Left kidney (tissue), 2 donors: Measurements from ENCODE around the gene PPARD. TPM values are rescaled to one million over a fixed set of nuclear protein-coding genes. Genes with fewer than 3 reads are reported as not detected.
"Not testable (repeated sequence)": the region's sequence is repeated elsewhere in the genome, so short reads cannot be mapped to it uniquely, and the experiment has no call there.

ENCODE experiments used
- DNase-seq: peaks from one replicate; pipeline ENCODE4 v3.0.0-alpha.2; 2013
- polyA plus RNA-seq: library from polyadenylated mRNA; unstranded; fragments of 120-200 nt; gene quantifications from one replicate; pipeline ENCODE4 v1.2.1, GENCODE V29; 2013; ENCODE audit not compliant: insufficient read length

PPARD gene
- polyA plus RNA-seq, 1 donor: 21.1 TPM

DNA sequence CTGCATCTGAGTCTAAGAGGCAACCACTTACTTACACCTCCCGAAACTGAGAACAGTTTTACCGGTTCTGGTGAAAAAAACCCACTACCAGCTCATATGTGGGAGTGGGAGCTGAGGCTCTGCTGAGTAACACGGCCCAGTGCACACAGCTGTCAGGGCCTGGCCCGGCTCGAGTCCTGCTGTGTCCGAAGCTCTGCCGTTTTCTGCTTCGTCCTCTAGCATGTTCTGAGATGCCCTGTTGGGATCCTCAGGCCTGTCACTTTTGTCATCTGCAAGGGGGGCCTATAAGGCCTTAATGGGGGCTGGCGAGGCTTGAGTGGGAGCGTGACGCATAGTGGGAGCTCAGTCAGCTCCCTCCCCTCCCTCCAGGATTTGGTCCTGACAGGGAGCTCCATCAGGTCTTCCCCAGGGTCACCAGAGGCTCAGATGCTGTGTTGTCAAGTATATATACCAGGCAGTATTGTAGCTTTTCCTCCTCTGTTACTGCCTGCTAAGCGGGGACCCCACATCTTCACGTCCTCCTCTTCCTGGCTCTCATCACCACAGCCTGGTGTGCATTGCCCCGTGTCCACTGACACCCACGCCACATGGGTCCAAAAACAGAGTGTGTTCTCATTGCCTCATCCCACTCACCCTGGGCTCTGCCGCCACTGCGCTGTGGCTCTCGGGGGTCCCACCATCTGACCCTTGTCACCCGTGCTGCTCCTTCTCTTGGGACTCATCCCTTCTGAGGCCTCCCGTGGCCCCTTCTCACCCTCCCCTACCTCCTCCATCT lies 64.5 kb downstream of the PPARD start:
- no peak for DNase-seq

DNA sequence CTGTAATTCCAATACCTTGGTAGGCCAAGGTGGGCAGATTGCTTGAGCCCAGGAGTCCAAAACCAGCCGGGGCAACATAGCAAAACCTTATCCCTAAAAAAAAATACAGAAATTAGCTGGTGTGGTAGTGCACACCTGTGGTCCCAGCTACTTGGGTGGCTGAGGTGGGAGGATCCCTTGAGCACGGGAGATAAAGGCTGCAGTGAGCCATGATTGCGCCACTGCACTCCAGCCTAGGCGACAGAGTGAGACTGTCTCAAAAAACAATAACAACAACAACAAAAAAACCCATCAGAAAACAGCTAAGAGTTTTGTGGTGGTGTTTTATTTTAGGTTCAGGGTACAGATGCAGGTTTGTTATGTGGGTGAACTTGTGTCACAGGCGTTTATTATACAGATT lies 66.9 kb downstream of the PPARD start:
- DNase-seq: no peak

DNA sequence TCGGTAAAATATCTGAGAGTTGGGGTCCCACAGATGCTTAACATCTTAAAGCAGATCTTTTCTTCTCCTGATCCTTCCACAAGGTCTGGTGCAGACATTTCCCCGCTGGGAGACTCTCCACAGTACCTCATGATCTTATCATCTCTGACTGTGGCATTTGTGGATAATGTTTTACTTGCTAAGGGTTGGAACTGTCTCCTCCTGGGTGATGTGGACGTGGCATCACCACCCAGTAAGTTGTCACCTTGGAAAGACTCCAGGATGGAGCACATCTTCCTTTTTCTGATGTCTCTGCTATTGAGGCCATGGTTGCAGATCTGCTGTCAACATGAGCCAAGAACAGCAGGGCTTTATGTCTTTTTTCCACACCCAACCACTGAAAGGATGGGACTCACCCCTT lies 67.8 kb downstream of the PPARD start:
- DNase-seq: no peak

DNA sequence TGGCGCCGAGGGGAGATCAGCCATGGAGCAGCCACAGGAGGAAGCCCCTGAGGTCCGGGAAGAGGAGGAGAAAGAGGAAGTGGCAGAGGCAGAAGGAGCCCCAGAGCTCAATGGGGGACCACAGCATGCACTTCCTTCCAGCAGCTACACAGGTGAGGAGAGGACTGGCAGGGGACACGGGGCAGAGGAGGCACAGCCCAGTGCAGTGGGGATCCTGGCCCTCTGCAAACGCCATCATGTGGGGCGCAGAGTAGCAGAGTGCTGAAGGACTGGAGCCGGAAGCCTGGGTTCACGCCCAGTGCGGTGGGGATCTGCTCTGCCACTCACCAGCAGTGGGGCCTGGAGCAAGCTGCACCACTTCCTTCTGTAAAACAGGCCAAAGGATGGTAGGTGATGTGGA lies 68.7 kb downstream of the PPARD start:
- no peak for DNase-seq

DNA sequence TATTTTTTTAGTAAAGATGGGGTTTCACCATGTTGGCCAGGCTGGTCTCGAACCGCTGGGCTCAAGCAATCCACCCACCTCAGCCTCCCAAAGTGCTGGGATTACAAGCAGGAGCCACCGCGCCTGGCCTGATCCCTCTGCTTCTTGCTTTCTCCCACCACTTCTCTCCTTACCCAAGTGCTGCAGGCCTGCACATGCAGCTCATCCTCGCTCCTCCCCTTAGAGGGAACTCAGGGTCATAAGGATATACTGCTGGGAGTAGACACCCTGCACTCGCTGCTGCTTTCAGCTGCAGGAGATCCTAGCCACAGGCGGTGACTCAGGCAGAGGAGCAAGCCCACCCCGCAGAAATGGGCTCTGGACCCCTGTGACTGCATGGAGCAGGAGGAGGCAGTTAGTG lies 69.7 kb downstream of the PPARD start:
- DNase-seq: no peak

DNA sequence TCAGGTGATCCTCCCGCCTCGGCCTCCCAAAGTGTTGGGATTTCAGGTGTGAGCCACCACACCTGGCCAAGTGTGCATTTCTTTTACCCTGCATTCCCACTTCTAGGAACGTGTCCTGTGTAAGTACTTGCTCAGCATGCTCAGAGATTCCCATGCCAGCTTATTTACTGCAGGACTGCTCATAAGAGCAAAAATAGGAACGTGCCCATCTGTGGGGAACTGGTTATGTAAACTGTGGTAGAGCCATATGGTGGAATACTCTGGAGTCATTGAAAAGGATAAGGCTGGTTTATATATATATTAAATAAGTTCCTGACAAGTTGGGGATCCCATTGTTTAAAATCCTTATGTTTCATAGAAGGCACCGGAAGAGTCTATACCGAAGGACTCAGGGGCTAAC lies 71.6 kb downstream of the PPARD start:
- DNase-seq: no peak

DNA sequence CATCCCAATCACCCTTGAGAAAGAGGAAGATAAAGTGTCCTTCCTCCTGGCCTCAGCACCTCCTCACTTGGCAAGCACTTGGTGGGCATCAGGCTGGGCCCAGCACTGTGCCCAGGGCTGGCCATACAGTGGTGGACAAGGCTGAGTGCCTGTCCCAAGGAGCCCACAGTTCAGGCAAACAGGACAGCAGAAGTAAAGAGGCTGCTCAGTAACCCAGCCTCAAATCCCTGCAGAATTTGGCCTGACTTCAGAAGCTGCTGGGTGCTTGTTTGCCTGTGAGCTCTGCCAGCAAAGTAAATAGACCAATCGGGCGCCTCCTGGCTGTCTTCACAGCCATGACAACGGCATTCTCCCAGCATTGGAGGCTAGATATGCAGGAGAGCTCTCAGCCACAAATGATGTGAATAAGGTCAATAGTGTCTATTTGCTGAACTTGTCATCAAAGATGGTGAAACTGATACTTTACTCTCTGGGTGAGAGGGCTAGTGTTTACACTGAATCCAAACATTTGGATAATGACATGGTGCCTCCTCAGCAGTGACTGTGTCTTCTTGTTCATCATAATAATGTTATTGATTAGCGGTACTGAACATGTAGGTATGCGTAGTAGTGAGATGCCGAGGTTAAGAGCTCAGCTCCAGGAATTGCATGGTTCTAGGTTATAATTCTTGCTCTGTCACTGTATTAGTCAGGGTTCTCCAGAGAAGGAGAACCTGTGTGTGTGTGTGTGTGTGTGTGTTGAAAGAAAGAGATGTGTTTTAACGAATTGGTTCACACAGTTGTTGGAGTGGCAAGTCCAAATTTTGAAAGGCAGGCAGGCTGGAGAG lies 72.9 kb downstream of the PPARD start:
- DNase-seq: no peak

DNA sequence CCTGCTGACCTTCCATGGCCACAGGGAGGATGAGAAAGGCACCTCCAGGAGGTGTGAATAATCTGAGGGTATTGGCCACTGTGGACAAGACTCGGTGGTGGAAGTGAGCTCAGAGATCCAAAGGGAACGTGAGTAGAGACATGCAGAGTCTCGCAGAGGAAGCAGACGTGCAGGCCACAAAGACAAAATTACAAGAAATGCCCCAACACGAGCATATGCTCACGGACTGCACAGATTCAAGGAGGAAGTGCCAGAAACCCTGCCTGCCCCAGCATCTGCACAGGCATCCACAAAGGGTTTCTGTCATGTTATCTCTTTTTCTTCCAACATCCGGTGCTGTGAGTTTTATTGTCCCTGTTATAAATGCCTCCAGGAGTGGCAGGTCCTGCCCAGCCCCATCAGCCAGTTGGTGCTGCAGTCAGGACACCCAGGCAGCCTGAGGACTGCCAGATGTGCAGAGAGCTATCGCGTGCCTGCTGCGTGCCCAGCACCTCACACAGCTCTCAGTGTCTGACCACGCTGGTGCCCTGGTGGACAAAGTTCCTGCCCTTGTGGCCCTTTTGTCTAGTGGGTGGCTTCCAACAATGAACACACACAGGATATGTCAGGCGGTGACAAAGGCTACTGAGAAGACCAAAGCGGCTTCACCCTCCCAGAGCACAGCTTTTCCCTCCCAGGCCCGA lies 75.8 kb downstream of the PPARD start:
- no peak for DNase-seq

DNA sequence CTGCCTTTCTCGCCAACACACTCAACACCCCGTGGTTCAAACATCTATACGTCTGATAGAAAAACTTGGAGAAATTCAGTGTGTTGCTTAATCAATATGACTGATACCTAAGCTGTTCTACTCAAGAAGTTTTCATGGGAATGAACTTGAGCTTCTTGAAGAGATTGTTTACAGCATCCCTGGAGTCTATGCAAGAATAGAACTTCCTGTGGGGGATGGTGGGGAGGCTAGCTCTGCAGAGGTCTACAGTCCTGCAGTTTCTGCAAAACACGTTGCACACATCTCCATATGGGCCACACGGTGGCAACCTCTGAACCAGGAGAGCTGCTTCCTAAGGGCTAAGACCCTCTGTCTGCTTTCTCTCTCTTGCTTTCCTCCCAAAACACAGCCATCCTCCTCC lies 77.1 kb downstream of the PPARD start:
- peak; percentile 26 for DNase-seq

DNA sequence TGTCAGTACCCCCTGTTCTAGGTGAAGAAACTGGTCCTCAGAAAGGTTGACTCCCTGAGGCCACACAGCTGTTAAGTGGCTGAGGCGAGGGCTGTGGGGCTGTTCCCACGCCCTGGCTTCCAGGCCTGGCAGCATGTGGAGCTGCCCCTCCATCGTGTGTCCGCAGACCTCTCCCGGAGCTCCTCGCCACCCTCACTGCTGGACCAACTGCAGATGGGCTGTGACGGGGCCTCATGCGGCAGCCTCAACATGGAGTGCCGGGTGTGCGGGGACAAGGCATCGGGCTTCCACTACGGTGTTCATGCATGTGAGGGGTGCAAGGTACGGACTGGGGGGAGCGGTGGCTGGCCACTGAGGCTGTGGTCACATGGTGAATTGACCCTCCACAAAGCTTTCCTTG lies 77.6 kb downstream of the PPARD start:
- DNase-seq: no peak

DNA sequence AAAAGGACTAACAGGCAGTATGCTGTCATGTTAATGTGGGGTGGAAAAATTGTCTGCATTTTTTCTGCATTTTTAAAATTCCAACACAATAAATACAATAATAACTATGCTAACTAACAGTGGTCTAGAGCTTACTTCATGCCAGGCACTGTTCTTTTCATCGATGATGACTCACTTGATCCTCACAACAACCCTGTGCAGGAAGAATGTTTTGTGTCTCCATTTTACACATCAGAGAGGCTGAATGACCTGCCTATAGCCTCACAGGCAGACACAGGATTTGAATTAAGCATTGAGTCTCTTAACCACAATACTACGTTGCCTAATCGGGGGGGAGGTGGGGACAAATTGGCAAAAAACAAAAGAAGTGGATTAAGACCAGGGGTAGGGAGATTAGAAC lies 82.9 kb downstream of the PPARD start:
- no peak for DNase-seq

DNA sequence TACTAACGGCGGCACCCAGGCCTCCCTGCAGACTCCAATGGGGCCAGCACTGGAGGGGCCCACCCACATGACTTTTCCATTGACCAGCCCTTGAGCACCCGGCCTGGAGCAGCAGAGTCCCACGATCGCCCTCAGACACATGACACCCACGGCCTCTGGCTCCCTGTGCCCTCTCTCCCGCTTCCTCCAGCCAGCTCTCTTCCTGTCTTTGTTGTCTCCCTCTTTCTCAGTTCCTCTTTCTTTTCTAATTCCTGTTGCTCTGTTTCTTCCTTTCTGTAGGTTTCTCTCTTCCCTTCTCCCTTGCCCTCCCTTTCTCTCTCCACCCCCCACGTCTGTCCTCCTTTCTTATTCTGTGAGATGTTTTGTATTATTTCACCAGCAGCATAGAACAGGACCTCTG lies 83.7 kb downstream of the PPARD start:
- no peak for DNase-seq

DNA sequence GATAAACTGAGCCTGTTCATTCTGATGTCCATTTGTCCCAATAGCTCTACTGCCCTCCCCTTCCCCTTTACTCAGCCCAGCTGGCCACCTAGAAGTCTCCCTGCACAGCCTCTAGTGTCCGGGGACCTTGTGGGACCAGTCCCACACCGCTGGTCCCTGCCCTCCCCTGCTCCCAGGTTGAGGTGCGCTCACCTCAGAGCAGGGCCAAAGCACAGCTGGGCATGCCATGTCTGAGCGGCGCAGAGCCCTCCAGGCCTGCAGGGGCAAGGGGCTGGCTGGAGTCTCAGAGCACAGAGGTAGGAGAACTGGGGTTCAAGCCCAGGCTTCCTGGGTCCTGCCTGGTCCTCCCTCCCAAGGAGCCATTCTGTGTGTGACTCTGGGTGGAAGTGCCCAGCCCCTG lies 85.1 kb downstream of the PPARD start:
- no peak for DNase-seq

DNA sequence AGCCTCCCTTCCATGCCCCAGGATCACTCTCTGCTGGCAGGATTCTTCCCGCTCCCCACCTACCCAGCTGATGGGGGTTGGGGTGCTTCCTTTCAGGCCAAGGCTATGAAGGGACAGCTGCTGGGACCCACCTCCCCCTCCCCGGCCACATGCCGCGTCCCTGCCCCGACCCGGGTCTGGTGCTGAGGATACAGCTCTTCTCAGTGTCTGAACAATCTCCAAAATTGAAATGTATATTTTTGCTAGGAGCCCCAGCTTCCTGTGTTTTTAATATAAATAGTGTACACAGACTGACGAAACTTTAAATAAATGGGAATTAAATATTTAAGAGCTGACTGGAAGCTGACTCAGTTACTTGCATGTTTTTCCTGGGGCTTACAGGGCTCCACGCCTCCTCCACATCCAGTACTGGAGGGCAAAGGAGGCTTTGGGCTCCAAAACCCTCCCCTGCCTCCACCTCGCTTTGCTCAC lies 85.5 kb downstream of the PPARD start:
- no peak for DNase-seq

DNA sequence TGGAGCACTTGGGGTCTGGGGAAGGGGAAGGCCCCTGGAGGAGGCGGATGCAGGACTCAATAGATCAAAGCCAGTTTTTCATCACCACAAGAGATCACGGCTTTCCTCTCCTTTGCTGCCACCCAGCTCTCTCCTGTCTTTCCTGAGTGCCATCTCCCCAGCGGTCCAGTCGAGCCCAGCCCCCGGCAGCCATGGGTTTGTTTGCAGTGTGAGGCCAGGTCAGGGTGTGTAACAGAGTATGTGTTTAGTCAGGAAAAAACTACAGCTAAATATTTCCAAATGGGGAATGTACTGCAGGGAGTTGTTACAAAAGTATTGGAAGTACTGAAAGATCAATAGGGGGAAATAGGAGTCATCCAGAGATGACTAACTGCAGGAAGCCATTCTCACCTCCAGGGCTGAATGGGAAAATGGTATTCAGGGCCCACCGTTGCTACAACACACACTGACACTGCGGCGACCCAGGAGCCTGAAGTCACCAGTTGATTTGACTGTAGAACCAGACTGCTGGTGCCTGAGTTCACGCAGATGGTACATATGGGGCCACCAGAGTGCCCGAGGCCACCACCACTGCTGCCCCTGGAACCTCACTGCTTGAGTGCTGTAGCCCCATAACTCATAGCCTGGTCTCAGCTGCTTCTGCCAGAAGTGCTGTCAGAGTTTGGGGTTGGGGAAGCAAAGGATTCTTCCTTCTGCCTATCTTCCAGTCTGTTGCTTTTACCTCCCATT lies 86.2 kb downstream of the PPARD start:
- DNase-seq: no peak

DNA sequence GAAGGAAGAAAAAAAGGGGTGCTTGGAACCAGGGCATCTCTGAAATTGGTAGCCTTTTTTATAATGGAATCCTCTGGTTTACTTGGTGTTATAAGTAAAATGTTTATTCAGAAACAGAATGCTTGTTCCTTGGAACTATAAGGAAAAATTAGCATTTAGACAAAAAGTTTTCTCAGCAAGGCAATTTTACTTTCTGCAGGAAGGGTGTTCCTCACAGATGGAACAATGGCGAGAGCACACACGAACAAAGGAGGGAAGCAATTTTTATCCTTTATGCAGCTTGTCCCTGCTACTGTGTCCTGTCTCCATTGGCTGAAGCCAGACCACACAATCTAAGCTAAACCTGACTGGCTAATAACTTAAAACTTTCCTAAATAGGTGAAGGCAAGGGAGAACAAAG lies 87.1 kb downstream of the PPARD start:
- DNase-seq: no peak

DNA sequence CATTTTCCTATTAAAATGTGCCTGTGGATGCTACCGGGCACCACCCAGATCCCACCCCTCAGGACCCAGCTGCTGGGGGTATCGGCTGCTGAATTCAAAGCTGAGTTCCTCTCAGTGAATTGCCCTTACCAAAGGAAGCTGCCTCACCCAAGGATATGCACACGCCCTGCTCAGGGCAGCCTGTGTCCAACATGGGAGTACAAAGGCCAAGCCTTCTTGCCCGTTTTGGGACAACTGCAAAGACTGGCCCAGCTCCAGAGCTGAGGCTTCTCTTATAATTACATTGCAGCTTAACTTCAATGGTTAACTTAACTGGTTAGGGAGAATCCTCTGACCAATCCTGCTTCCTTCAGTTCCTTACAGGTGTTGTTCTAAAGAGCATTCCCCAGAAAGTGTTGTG lies 89.9 kb downstream of the PPARD start:
- no peak for DNase-seq

DNA sequence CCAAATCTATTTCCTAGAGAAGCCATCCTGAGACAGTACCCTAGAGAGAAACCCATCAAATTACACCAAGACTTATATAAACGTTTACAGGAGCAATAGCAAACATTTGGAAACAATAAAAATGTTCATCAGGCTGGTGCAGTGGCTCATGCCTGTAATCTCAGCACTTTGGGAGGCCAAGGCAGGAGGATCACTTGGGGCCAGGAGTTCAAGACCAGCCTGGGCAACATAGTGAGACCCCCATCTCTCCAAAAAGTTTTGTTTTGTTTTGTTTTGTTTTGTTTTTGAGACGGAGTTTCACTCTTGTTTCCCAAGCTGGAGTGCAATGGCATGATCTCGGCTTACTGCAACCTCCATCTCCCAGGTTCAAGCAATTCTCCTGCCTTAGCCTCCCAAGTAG lies 90.3 kb downstream of the PPARD start:
- not testable (repeated sequence) for DNase-seq

DNA sequence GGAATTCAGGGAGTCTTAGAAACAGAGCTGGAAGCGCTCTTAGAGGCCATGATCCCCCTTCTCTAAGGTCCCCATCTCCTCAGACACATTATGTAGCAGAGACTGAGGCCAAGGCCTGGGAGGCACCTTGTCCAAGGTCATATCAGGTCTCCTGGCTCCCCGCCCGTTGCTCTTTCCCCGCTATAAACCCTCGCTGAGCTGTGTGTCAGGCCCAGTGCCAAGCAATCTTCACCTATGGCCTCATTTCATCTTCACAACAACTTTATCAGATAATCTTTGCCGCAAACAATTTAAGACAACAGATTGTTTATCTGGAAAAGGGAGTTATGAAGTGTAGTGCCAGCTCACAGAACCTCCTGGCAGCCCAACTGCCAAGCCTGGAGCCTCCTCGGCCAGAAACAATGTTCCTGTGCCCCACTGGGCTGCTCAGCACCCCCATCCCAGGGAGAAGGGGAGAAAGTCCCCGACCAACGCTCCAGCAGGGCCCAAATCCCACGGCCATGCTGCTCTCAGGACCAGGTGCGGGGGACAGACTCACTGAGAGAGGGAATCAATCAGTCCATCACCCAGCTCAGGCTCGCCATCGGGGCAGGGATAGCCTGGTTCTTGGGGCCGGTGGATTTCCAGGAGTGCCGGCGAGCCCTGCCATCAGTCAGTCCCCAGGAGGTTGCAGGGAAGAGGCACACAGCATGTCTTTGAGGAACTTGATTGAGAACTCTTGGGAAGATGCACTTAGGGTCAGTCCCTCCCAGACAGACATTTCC lies 92.9 kb downstream of the PPARD start:
- DNase-seq: no peak

DNA sequence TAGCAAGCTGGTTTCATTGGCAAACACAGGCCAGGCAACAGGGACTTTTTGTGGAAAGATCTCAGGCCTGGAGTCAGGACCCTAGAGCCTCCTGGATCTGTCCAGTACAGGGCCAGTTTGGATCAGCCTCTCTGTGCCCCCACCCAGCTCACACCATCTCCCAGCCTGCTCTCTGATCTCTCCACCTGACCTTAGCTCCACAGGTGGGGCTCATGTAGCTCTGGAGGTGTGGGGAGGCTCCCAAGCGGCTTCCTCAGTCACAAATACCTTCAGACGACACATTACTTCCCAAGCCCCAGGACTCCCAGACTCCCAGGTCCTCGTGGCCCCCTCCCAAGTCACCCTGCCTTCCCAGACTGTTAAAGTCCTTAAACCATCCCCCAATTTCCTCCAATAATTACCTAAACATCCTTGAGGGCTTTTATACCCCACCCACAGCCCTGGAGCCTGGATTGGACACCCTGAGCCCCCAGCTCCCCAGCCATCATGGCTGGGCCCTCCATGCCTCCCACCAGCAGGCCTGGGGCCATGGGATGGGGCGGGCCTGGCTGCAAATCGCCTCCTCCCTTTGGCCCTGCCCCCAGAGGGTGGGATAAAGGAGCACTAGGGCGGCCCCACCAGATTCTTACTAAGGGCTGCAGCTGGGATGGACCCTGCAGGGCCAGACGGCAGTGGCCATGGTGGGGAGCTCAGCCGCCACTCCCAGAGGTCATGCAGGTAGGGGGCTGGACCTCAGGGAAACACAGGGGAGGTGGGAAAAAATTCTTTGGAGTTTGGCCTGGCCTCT lies 93.9 kb downstream of the PPARD start:
- no peak for DNase-seq
